ENCODE measurements around the gene CTU1. TPM values are rescaled to one million over a fixed set of nuclear protein-coding genes. Genes with fewer than 3 reads are reported as not detected.

CTU1 gene
- total and polyA plus RNA-seq, 2 of the 4 experiments (the other 2 are of a cell fraction), result 2.0 to 3.3 TPM

DNA sequence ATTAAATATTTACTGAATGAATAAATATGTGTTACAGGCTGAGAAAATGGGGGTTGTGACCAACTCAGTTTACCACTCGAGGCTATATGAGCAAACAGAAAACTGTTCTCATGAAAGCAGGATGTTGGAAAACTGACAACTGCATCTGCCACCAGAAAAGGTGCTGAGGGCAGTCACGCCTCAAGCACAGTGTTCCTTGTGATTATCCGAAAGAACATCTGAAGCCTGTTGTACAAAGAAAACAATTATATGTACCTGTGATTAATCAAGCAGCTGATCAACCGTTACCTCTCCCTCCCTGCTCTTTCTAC, 37.2 kb downstream of the CTU1 start:
- no peak overlapping the region for H3K4ac ChIP-seq (ENCODE audit: low read depth, low read length)
- no peak overlapping the region for H2AK5ac ChIP-seq (ENCODE audit: low read depth, low read length)
- H3K4me2 ChIP-seq (ENCODE audit: low read depth, low read length), result no peak overlapping the region
- no TSS peak for BruUV-seq (replicated peaks)
- H4K20me1 ChIP-seq (ENCODE audit: insufficient read depth, low read length), result no peaks in the 10 kb centered on the region
- no peak overlapping the region for H4K5ac ChIP-seq (ENCODE audit: low read depth, low read length)
- intact Hi-C loops (cut with micrococcal nuclease), result no loop called here
- no peak overlapping the region for H3K18ac ChIP-seq (ENCODE audit: low read depth, low read length)
- no peaks in the 10 kb centered on the region; the same call in 1 of the 2 replicates for H3K9me3 ChIP-seq (ENCODE audit: control insufficient read depth, insufficient read depth, low read length)
- dilution Hi-C loops (cut with HindIII; ENCODE audit: low sequenced_read_pairs, unreplicated experiment), result no loop called here
- H3K56ac ChIP-seq (ENCODE audit: extremely low read depth, insufficient read depth, low read length), result no peak overlapping the region
- no peak overlapping the region for H2BK15ac ChIP-seq (ENCODE audit: low read depth, low read length)
- no peak overlapping the region for H2BK120ac ChIP-seq (ENCODE audit: low read depth, low read length)
- no peak overlapping the region for H3K23ac ChIP-seq (ENCODE audit: low read depth, low read length)
- in situ Hi-C loops (cut with MboI; ENCODE audit: low sequenced_read_pairs), result no loop called here
- ATAC-seq (ENCODE audit: low read depth), result no peak
- H2BK20ac ChIP-seq (ENCODE audit: low read depth, low read length), result no peak overlapping the region
- no peak overlapping the region for H2BK5ac ChIP-seq (ENCODE audit: low read depth, low read length, poor library complexity, severe bottlenecking)
- H2AK9ac ChIP-seq (replicated peaks; ENCODE audit: low read depth, low read length, poor library complexity), result no peak overlapping the region
- ChIA-PET POLR2A (ENCODE audit: unreplicated experiment) (no interaction called here), CTCF (no interaction called here)
- H4K8ac ChIP-seq (ENCODE audit: low read depth in 2 of 2, low read length in 2 of 2), result no peak overlapping the region
- no peaks in the 10 kb centered on the region for H3K4me1 ChIP-seq (ENCODE audit: control insufficient read depth, insufficient read depth, low read length)
- H3K9me1 ChIP-seq (ENCODE audit: insufficient read depth, low read length), result no peaks in the 10 kb centered on the region
- TF ChIP-seq RAD21 (IDR thresholded peaks at IDR 0.05; ENCODE audit: low read length), result no peak
- no peak overlapping the region for H3K9ac ChIP-seq (ENCODE audit: low read depth, low read length)
- no peak overlapping the region for H2AFZ ChIP-seq (replicated peaks; ENCODE audit: low read length, poor library complexity)
- no peak overlapping the region for H3K14ac ChIP-seq (replicated peaks; ENCODE audit: low read depth, low read length)
- H3K79me1 ChIP-seq (ENCODE audit: low read depth in 1 of 2, low read length in 2 of 2), result no peaks in the 10 kb centered on the region
- H4K91ac ChIP-seq (ENCODE audit: insufficient read depth, low read depth, low read length), result no peak overlapping the region
- no peaks in the 10 kb centered on the region for H3K36me3 ChIP-seq (ENCODE audit: control insufficient read depth, insufficient read depth, low read length)
- WGBS, 2 experiments (ENCODE audit: extremely low coverage in 2 of 2, insufficient read length in 1 of 2), result no CpG with 5 or more reads among the region's 4 CpGs
- H3K27me3 ChIP-seq (ENCODE audit: control insufficient read depth, insufficient read depth, low read length), result no peaks in the 10 kb centered on the region
- H3K27ac ChIP-seq (ENCODE audit: insufficient read depth, low read length), result no peak overlapping the region
- no peak for DNase-seq
- no peak overlapping the region for H3K4me3 ChIP-seq (ENCODE audit: insufficient read depth, low read depth, low read length)

All from IMR-90 (cell line).